ENCODE results near the gene OVAAL. TPM values are rescaled to one million over a fixed set of nuclear protein-coding genes. Genes with fewer than 3 reads are reported as not detected.

The OVAAL gene
- total RNA-seq, 1 donor from 2014 or later, result not detected

DNA sequence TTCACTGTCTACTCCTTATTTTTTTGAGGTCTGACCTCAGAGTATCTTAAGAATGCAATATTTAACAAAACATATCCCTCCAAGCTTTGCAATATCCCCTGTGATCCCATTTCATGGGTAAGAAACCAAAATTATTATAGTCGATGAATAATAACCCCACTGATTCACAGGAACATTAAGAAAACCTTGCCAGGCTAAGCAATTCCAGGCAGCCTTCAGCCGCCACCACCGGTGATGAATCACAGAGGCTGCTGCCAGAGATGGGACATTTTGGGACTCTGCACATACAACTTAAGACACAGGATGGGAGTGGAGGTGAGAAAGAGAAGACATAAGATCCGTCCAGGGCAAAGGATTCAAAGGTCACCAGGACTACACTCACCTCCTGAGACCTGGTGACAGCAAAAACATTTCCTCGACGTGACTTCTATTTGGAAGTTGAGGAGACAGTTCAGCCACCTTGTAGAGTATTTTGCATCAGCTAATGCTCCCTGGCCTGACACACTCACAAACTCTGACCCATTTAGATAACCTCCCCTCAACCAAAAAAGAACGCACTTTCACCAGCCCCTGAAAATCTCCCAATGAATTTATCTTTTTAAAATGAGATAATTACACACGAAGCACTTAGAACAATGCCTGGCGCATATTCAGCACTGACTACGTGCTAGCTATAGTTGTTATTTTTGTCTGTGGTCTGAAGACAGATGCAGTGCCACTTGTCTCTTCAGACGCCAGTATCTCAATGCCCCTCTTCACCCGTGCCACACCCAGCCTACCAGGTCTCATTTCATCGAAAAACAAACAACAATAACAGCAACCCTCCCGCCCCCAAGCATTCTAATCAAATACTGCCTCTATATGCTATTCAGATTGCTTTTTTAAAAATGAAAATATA is 17.8 kb upstream of the OVAAL start:
- Mint-ChIP-seq H3K4me3 (ENCODE audit: low read depth) (no peak overlapping the region), H3K4me1 (ENCODE audit: low read depth) (no peaks in the 10 kb centered on the region), H3K36me3 (ENCODE audit: insufficient read depth) (no peaks in the 10 kb centered on the region), H3K27ac (peak overlapping the region; percentile 5), H3K9me3 (ENCODE audit: low read depth) (no peaks in the 10 kb centered on the region), H3K27me3 (peaks cover 8% of the 10 kb centered on the region)
- DNase-seq (ENCODE audit: low spot score, unreplicated experiment), result no peak
- no peak for TF ChIP-seq CTCF (IDR thresholded peaks at IDR 0.05; ENCODE audit: unreplicated experiment)

DNA sequence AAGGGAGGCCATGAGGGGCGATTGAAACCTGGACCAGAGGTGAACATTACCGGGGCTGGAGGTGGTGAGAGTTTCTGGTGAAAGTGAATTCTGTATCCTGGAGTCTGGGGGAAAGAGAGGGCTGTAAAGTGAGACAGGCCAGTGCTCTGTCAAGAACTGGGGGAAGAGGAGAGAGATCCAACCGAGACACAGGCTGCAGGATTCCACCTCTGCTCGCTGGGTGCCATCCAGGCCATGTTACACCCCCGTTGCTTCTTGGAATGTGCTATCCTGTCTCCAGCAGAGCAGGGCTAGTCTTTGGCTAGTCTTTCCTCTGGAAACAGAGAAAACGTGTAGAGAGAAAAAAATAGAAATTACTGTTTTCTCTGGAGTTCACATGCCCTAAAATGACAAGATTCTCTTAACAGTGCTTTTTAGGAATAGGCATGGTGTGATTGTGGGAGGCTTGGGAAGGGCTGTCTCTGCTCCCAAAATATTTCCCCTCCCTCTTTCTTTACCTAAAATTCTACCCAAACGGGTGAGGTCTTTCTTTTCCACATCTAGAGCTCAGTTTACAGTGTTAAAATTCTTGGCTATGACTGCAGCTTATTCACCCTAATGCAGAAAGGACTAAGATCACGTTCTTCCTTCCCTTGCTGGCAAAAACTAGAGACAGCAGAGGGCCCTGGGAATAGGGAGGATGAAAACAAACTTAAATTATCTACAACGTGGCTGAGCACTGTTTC is 16.5 kb upstream of the OVAAL start:
- no peak for TF ChIP-seq CTCF (IDR thresholded peaks at IDR 0.05; ENCODE audit: unreplicated experiment)
- Mint-ChIP-seq H3K4me3 (ENCODE audit: low read depth) (no peak overlapping the region), H3K36me3 (ENCODE audit: insufficient read depth) (no peaks in the 10 kb centered on the region), H3K9me3 (ENCODE audit: low read depth) (no peaks in the 10 kb centered on the region), H3K27me3 (peaks cover 4% of the 10 kb centered on the region), H3K4me1 (ENCODE audit: low read depth) (no peaks in the 10 kb centered on the region), H3K27ac (peak overlapping the region; percentile 11)
- no peak for DNase-seq (ENCODE audit: low spot score, unreplicated experiment)

DNA sequence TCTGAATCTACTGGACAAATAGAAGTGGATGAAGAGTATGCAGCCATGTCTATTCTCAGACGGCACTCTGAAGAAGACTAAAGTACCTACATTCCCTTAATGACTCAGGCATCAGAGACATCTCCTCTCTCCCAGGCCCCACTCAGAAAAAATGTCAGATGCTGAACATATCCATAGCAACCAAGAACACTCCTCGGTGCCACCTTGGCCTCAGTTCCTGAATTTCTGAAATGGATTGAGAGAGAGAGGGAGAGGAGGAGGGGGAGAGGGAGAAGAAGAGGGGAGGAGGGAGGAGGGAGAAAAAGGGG is 16.0 kb upstream of the OVAAL start:
- Mint-ChIP-seq H3K9me3 (ENCODE audit: low read depth) (no peaks in the 10 kb centered on the region), H3K27me3 (peaks cover 4% of the 10 kb centered on the region), H3K4me3 (ENCODE audit: low read depth) (no peak overlapping the region), H3K36me3 (ENCODE audit: insufficient read depth) (no peaks in the 10 kb centered on the region), H3K4me1 (ENCODE audit: low read depth) (no peaks in the 10 kb centered on the region), H3K27ac (no peak overlapping the region)
- DNase-seq (ENCODE audit: low spot score, unreplicated experiment), result no peak
- no peak for TF ChIP-seq CTCF (IDR thresholded peaks at IDR 0.05; ENCODE audit: unreplicated experiment)

- H3K27ac Mint-ChIP-seq, result no peak overlapping the region
- DNase-seq (ENCODE audit: low spot score, unreplicated experiment), result no peak
- no peaks in the 10 kb centered on the region for H3K9me3 Mint-ChIP-seq (ENCODE audit: low read depth)
- no peak for TF ChIP-seq CTCF (IDR thresholded peaks at IDR 0.05; ENCODE audit: unreplicated experiment)
- no peak overlapping the region for H3K4me3 Mint-ChIP-seq (ENCODE audit: low read depth)
- no peaks in the 10 kb centered on the region for H3K36me3 Mint-ChIP-seq (ENCODE audit: insufficient read depth)
- H3K27me3 Mint-ChIP-seq, result no peaks in the 10 kb centered on the region
- no peaks in the 10 kb centered on the region for H3K4me1 Mint-ChIP-seq (ENCODE audit: low read depth)
These were observed 14.7 kb upstream of the OVAAL start for GRCh38 chr1:180544050-180544449.

GRCh38 chr1:180545991-180546390 is 12.8 kb upstream of the OVAAL start:
- Mint-ChIP-seq H3K4me3 (ENCODE audit: low read depth) (no peak overlapping the region), H3K27ac (no peak overlapping the region), H3K9me3 (ENCODE audit: low read depth) (no peaks in the 10 kb centered on the region), H3K4me1 (ENCODE audit: low read depth) (no peaks in the 10 kb centered on the region), H3K36me3 (ENCODE audit: insufficient read depth) (no peaks in the 10 kb centered on the region), H3K27me3 (no peaks in the 10 kb centered on the region)
- TF ChIP-seq CTCF (IDR thresholded peaks at IDR 0.05; ENCODE audit: unreplicated experiment), result no peak
- DNase-seq (ENCODE audit: low spot score, unreplicated experiment), result no peak

Data from progenitor cell of endocrine pancreas (in vitro differentiated cells).